Loucy (cell line): Measurements from ENCODE around the gene TASP1.

Experiments
- H2AFZ ChIP-seq: fragments of 200-600 bp; sonication (generic); 2 replicates; pipeline ENCODE4 v1.6.0; 2016; ENCODE audit warnings: antibody characterized with exemption, mild to moderate bottlenecking, low read length, moderate library complexity
- H3F3A ChIP-seq: fragments of 200-600 bp; 2 replicates; pipeline ENCODE4 v1.6.0; 2016; ENCODE audit warnings: antibody characterized with exemption, low read depth, mild to moderate bottlenecking
- H3K27me3 ChIP-seq: fragments of 200-600 bp; sonication (generic); 2 replicates; pipeline ENCODE4 v1.6.1; 2014; ENCODE audit warnings: low read length, mild to moderate bottlenecking; ENCODE audit not compliant: insufficient read depth, poor library complexity, severe bottlenecking
- H3K36me3 ChIP-seq: fragments of 200-600 bp; sonication (generic); 2 replicates; pipeline ENCODE4 v1.6.1; 2016; ENCODE audit warnings: low read length; ENCODE audit not compliant: insufficient read depth
- H3K4me1 ChIP-seq: fragments of 200-600 bp; sonication (generic); 2 replicates; pipeline ENCODE4 v1.5.1; 2014; ENCODE audit warnings: low read length, mild to moderate bottlenecking; ENCODE audit not compliant: insufficient read depth, poor library complexity, severe bottlenecking
- H3K4me2 ChIP-seq: fragments of 200-600 bp; sonication (generic); 2 replicates; pipeline ENCODE4 v1.6.0; 2014; ENCODE audit warnings: antibody characterized with exemption, low read length, low read depth, mild to moderate bottlenecking; ENCODE audit not compliant: poor library complexity, severe bottlenecking
- H3K4me3 ChIP-seq: fragments of 200-600 bp; sonication (generic); 2 replicates; pipeline ENCODE4 v1.5.1; 2014; ENCODE audit warnings: low read length, mild to moderate bottlenecking, mixed read lengths; ENCODE audit not compliant: poor library complexity, severe bottlenecking
- H3K79me2 ChIP-seq: fragments of 200-600 bp; sonication (generic); 2 replicates; pipeline ENCODE4 v1.6.1; 2014; ENCODE audit warnings: low read length; ENCODE audit not compliant: insufficient read depth
- H3K9ac ChIP-seq: fragments of 200-600 bp; sonication (generic); 2 replicates; pipeline ENCODE4 v1.6.0; 2014; ENCODE audit warnings: mild to moderate bottlenecking, low read depth, low read length, moderate library complexity; ENCODE audit not compliant: poor library complexity, severe bottlenecking
- H3K9me2 ChIP-seq: fragments of 200-600 bp; sonication (generic); replicated peaks from 2 replicates; pipeline ENCODE4 v1.6.1; 2016; ENCODE audit warnings: low read depth, low read length, mixed read lengths
- H3K9me3 ChIP-seq: fragments of 200-600 bp; sonication (generic); 2 replicates; pipeline ENCODE4 v1.6.1; 2014; ENCODE audit warnings: mild to moderate bottlenecking, antibody characterized with exemption, low read length, low read depth; ENCODE audit not compliant: insufficient read depth
- H4K20me1 ChIP-seq: fragments of 200-600 bp; sonication (generic); 2 replicates; pipeline ENCODE4 v1.6.0; 2014; ENCODE audit warnings: antibody characterized with exemption, low read length, mild to moderate bottlenecking; ENCODE audit not compliant: insufficient read depth, poor library complexity, severe bottlenecking
- CTCF ChIP-seq: fragments of 200-600 bp; sonication (generic); conservative IDR thresholded peaks from 2 replicates; pipeline ENCODE4 v1.5.1; 2014; ENCODE audit warnings: mild to moderate bottlenecking, antibody characterized with exemption, low read length
- EZH2phosphoT487 ChIP-seq: fragments of 200-600 bp; IDR thresholded peaks from 2 replicates; pipeline ENCODE4 v1.6.1; 2018; ENCODE audit warnings: antibody characterized with exemption, mild to moderate bottlenecking, moderate library complexity, borderline replicate concordance

TASP1 gene

GRCh38 chr20:13353261-13353945, 285.3 kb downstream of the TASP1 start:
- H3K79me2 ChIP-seq = no peaks in the 10 kb centered on the region
- H3K4me1 ChIP-seq = no peaks in the 10 kb centered on the region
- H3K9me3 ChIP-seq = no peaks in the 10 kb centered on the region
- no peaks in the 10 kb centered on the region for H3K36me3 ChIP-seq
- no peaks in the 10 kb centered on the region for H3F3A ChIP-seq
- no peak overlapping the region for H3K4me3 ChIP-seq
- TF ChIP-seq EZH2phosphoT487 (no peak), CTCF (no peak)
- no peaks in the 10 kb centered on the region for H3K9me2 ChIP-seq
- H3K27me3 ChIP-seq = no peaks in the 10 kb centered on the region
- H4K20me1 ChIP-seq = no peaks in the 10 kb centered on the region
- H3K4me2 ChIP-seq = no peak overlapping the region
- no peak overlapping the region for H3K9ac ChIP-seq
- no peak overlapping the region for H2AFZ ChIP-seq

- no peaks in the 10 kb centered on the region for H3K79me2 ChIP-seq
- H3K9me2 ChIP-seq = no peaks in the 10 kb centered on the region
- H2AFZ ChIP-seq = no peak overlapping the region
- no peaks in the 10 kb centered on the region for H3K36me3 ChIP-seq
- TF ChIP-seq CTCF = no peak
- H4K20me1 ChIP-seq = no peaks in the 10 kb centered on the region
- no peaks in the 10 kb centered on the region for H3K27me3 ChIP-seq
- H3F3A ChIP-seq = no peaks in the 10 kb centered on the region
- no peaks in the 10 kb centered on the region for H3K4me1 ChIP-seq
- no peaks in the 10 kb centered on the region for H3K9me3 ChIP-seq
- H3K4me2 ChIP-seq = no peak overlapping the region
- no peak overlapping the region for H3K4me3 ChIP-seq
- no peak overlapping the region for H3K9ac ChIP-seq
These were observed 289.5 kb downstream of the TASP1 start for GRCh38 chr20:13349235-13349604.

GRCh38 chr20:13348311-13349234, 290.2 kb downstream of the TASP1 start:
- no peaks in the 10 kb centered on the region for H3K27me3 ChIP-seq
- H3K79me2 ChIP-seq = no peaks in the 10 kb centered on the region
- no peak overlapping the region for H3K4me2 ChIP-seq
- no peaks in the 10 kb centered on the region for H3F3A ChIP-seq
- TF ChIP-seq CTCF (no peak), EZH2phosphoT487 (no peak)
- H2AFZ ChIP-seq = no peak overlapping the region
- no peaks in the 10 kb centered on the region for H4K20me1 ChIP-seq
- no peaks in the 10 kb centered on the region for H3K36me3 ChIP-seq
- H3K9ac ChIP-seq = no peak overlapping the region
- no peaks in the 10 kb centered on the region for H3K9me2 ChIP-seq
- H3K4me1 ChIP-seq = no peaks in the 10 kb centered on the region
- H3K4me3 ChIP-seq = no peak overlapping the region
- no peaks in the 10 kb centered on the region for H3K9me3 ChIP-seq
